ENCODE measurements around the gene TMEM121.

DNA sequence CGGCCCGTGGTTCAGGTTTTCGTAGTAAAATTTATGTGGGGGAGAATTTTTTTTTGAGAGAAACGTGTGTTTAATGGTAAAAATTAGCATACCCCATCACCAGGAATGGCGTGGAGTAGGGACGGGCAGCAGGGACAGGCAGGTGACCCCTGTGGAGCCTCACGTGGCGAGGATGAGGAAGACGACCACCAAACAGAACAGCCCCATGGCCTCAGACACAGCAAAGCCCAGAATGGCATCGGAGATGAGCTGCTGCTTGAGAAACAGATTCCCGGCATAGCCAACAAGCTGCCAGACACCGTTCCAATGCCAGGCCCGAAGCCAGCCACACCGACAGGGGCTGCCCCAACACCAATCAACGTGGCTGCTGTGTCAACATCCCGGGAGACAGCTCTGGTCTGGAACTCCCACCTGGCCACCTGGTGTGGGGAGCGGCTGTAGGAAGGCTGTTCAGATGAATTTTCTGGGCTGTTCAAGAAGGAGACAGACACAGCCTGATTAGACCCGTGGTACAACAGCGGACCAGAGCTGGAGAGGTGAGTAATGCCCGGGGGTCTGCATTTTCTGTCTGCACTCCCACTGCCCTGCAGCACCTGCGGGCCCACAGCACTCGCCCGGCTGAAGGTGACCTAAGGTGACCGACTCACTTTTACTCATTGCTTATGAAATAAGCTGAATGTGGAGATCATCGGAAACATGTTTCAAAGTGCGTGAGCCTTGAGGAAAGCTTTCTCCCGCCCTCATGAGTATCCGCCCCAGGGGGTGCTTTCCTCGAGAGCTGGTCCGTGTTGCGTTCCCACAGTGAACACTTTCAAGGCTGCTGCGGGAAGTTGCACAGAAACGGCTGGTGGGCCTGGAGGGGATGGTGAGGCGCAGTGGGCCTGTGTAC lies 10.6 kb downstream of the TMEM121 start:
- no peak for TF ChIP-seq GATA2 (IDR thresholded peaks at IDR 0.05; ENCODE audit: low read depth, low read length)
- no peak for TF ChIP-seq GATA3 (IDR thresholded peaks at IDR 0.05; ENCODE audit: low read depth, low read length)
